NCI-H345 treated with DMSO at 0.1 percent for 48 hours (cell line): ENCODE results near the gene ZNF474.

Source experiments
- DNase-seq: peaks from one replicate; lab custom pipeline; 2025; ENCODE audit not compliant: unreplicated experiment; lab: John Stamatoyannopoulos, UW

Gene ZNF474

DNA sequence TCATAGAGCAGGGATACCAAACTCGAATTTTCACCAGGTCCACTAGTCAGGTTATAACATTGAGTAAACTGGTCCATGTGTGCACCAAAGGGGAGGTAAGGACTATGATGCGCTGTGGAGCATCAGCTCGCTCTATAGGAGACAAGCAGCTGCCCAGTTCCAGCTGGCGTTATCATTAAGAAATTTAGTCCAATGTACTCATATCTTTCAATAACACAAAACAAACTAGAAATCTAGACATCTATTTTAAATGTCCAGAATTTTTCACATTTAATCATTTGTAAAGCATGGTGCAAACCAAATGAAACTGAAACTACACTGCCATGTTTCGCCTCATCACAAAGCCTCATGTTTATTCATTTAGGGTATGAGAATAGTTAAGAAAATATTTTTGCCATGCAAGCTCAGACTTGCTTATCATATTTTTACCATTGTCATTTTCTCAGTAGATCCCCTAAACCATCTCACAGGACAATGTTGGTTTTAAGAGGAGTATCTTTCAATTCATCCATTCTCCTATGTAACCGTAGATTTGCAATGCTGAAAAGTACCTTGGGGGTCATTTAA, 50.9 kb downstream of the ZNF474 start:
- DNase-seq: no peak

GRCh38 chr5:122180863-122181548, 51.7 kb downstream of the ZNF474 start:
- DNase-seq: no peak

GRCh38 chr5:122181863-122182262, 52.5 kb downstream of the ZNF474 start:
- DNase-seq: no peak

- DNase-seq: no peak
Measured at GRCh38 chr5:122182491-122182921, 53.2 kb downstream of the ZNF474 start.

DNA sequence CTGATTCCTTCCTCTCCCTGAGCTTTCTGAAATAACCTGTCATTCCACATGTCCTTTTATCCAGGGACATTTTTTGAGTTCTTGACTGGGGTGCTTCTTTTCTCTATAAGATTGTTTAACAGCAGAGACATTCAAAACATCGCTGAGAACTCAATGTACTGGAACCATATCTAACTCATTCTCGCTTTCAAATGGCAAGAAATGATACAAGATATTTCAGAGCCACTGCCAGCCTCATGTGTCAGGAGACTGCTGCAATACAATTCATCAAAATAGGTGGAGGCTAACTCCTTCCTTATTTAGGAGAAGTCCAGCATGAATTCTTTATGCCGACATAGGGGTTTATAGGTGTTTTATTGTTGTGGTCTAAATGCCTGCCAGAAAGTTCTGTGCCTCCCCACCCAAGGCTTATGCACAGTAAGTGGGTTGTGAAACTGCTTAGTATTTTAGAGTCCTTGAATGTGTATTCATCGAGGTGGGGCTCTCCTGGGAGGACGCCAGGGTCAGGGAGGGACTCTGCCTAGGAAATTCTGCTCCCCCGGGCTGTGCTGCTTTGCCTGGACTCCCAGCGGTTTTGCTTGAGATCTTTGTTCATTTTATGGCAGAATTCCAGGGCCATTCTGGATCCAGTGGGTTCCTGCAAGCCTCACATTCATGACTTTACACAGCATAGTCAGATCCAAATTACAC, 53.9 kb downstream of the ZNF474 start:
- no peak for DNase-seq

DNA sequence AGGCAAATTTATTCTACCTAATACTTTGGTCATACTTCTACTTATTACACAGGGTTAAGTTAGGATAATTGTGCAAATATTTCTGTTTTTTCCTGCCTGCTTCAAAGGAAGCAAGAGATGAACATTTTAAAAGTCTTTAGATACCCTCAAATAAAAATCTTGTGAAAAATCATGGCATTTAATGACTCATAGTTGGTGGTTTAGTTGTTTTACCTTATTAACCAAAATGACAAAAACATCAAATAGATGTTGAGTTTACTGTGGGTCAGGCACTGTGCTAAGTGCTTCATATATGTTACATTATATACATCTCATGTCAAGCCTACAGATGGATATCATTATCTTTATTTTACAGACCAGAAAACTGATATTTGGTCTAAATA, 54.4 kb downstream of the ZNF474 start:
- DNase-seq: no peak

DNA sequence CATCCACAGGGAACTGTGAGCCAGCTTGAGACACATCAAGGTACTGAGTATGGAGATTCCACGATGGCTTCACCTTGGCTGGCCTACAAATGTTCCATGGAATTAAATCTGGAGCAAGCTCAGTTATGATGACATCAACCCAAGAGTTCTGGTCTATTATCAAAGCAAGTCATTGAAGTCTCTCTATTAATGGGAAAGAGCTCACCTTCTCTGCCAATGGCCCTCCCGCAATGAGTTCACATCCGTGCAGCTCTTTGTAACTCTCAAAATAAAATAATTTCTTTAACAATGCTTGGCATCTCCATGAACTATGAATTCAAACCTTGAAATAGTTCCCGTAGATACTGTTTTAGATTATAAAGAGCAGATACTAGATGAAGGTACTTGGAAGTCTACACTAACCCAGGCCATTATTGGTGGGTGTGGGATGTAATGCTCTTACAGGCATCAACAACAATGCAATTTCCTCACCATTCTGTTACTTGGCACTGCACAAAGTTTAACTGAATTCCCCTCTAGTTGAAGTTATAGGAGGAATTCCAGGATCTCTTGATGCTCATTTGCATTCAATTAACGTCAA, 55.4 kb downstream of the ZNF474 start:
- DNase-seq: no peak

GRCh38 chr5:122187426-122187825, 58.1 kb downstream of the ZNF474 start:
- DNase-seq: no peak

DNA sequence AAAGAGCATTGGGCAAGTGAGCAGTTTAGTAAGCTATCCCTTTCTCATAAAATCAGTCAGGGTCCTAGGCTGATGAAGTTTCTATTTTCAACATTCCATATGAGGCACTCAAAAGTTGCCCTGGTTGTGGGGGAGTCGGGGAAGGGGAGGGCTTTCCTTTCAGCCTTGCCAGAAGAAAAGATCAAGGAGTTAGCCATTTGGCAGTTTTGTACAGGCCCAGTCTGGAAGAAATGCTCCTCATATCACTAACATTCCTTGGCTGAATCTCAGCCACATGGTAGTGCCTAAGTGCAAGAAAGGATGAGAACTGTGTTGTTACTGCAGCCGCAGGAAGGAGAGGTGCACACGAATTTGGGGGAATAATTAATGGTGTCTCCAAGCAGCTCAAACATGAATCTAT, 60.8 kb downstream of the ZNF474 start:
- DNase-seq: no peak

- peak; percentile 10 for DNase-seq
Measured at GRCh38 chr5:122192497-122193496, 63.5 kb downstream of the ZNF474 start.

DNA sequence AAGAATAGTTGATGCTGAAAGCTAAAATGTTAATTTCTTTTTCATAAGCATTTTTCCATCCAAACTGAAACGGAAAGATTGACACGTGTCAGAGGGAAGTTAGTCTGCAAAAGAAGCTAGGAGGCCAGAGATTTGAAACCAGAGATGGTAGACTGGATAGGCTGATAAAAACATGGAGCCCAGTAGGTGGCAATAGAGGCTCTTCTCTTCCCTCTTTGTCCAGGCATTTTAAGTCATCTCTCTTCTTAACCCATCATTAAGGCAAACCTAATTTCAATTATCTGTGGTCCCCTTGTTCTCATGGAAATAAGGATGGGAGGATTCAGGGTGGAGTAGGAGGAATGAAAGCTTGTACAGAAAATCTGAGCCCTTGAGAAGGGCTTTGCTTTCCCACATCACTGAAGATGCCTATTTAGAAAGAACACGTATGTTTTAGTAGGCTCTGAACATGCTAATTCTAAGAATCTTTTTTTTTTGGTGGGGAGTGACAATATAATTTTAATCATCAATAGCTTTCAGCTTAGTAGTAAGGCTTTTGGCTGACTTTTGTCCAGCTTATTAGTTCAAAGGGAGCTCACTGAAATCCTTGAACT, 66.6 kb downstream of the ZNF474 start:
- DNase-seq: peak; percentile 69

- no peak for DNase-seq
Measured at GRCh38 chr5:122199146-122199545, 69.8 kb downstream of the ZNF474 start.

DNA sequence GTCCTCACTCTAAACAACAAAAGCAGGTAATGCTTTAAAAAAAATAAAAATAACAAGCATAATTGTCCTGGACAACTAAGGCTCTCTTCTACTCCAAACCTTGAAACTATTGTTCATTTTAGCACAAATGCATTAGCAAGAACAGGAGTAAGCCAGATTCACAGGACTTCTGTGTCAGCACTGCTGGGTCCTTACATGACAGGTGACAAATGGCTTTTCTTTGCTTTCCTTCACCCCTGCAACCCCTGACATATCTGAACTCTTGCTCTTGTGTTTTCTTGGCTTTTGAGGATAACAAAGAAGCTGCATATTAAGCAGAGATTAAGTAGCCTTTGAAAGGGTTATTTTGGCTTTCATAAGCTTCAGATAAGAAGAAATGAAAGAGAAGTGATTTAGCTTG, 71.1 kb downstream of the ZNF474 start:
- no peak for DNase-seq

DNA sequence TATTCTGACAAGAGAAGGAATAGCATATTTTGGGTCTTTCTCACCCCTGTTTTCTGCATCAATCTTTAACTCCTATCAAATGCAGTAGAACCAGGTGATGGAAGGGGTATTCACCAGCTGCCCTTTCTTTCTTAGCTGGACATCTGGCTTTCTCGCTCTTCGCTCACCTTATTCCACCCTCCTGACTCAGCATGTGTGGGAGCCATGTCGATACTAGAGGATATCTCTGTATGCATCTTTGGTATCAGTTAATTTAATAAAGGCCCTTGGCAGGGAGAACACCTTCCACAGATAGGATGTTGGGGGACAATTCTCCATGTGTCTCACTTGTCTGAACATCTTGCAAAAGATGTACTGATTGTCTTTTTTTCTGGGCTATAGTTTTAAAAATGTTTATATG, 71.5 kb downstream of the ZNF474 start:
- no peak for DNase-seq

GRCh38 chr5:122201365-122201764, 72.0 kb downstream of the ZNF474 start:
- DNase-seq: no peak

- no peak for DNase-seq
Measured at GRCh38 chr5:122202952-122203351, 73.6 kb downstream of the ZNF474 start.
